Thyroid gland (tissue), 4 donors: Measurements from ENCODE around the gene NUBP1. TPM values are rescaled to one million over a fixed set of nuclear protein-coding genes. Genes with fewer than 3 reads are reported as not detected.
A peak's percentile ranks its signal among the peaks of the same experiment; 100 is the strongest.

Source experiments
- DNase-seq, 2 donors: peaks; one replicate each; pipeline ENCODE4 v3.0.0-alpha.2; 2019
- H3K27ac ChIP-seq, 3 donors: fragments of 200-600 bp; sonication (generic); 1 replicate in 2 of 3; 2 replicates in 1 of 3; pipeline ENCODE4 v1.5.1; 2016 to 2019; ENCODE audit warnings: mild to moderate bottlenecking in 1 of 3, moderate library complexity in 1 of 3
- H3K27me3 ChIP-seq: fragments of 200-600 bp; sonication (generic); one replicate; pipeline ENCODE4 v1.5.1; 2019
- H3K36me3 ChIP-seq, 2 donors: fragments of 200-600 bp; sonication (generic); one replicate each; pipeline ENCODE4 v1.5.1; 2016 to 2019
- H3K4me1 ChIP-seq, 2 donors: fragments of 200-600 bp; sonication (generic); one replicate each; pipeline ENCODE4 v1.5.1; 2017 to 2019
- H3K4me3 ChIP-seq, 3 donors: fragments of 200-600 bp; sonication (generic); replicated peaks in 1 of 3; 1 replicate in 2 of 3; 2 replicates in 1 of 3; pipeline ENCODE4 v1.5.1; 2016; ENCODE audit warnings: mild to moderate bottlenecking in 1 of 3
- H3K9me3 ChIP-seq: fragments of 200-600 bp; sonication (generic); one replicate; pipeline ENCODE4 v1.5.1; 2017
- CTCF ChIP-seq, 6 experiments: fragments of 200-600 bp in 3 of 6; fragments of 450-650 bp in 3 of 6; sonication (generic) in 3 of 6; IDR thresholded peaks; one replicate each; pipeline ENCODE4 v1.5.1; 2016 to 2019; ENCODE audit warnings: antibody characterized with exemption in 6 of 6, mild to moderate bottlenecking in 2 of 6, inconsistent platforms in 1 of 6, moderate library complexity in 1 of 6
- POLR2A ChIP-seq, 2 donors: fragments of 450-650 bp; IDR thresholded peaks; one replicate each; pipeline ENCODE4 v1.6.1; 2017; ENCODE audit warnings: antibody characterized with exemption in 2 of 2, mild to moderate bottlenecking in 2 of 2, moderate library complexity in 1 of 2
- WGBS, 2 donors: methylation state at CpG; one replicate each; pipeline ENCODE4 v1.1.5; 2017; 5-methylcytosine and 5-hydroxymethylcytosine counted together
- intact Hi-C: fragments of 100-400 bp; cut with DNase I; formaldehyde crosslinking; loops from one replicate; pipeline ENCODE4 v1.15.1; 2023
- total RNA-seq, 4 donors: library from RNA; depleted of rRNA; stranded (reverse); fragments of >200 nt; gene quantifications; one replicate each; pipeline ENCODE4 v1.2.3, GENCODE V29; 2016

Gene NUBP1
- 10 to 100 TPM; 28.0 to 42.4 (median 33.6) TPM for total RNA-seq

- no peaks in the 10 kb centered on the region for H3K27me3 ChIP-seq
- no peaks in the 10 kb centered on the region for H3K9me3 ChIP-seq
- intact Hi-C loops: loop anchor here (10.0 kb wide), 1 partner anchor 81 kb away; no protein-coding TSS in a partner anchor
- peaks cover 11 to 16% of the 10 kb centered on the region in 2 donors for H3K36me3 ChIP-seq
- peak; percentile 99 for DNase-seq
- H3K27ac ChIP-seq: peak within 1 kb of the TSS; percentile 95 to 97 (median 97)
- H3K4me1 ChIP-seq: peaks cover 7 to 8% of the 10 kb centered on the region in 2 donors
- TF ChIP-seq CTCF (IDR thresholded peaks at IDR 0.05): no peak
- TF ChIP-seq POLR2A (IDR thresholded peaks at IDR 0.05): peak; percentile 16 to 82
- WGBS, 2 donors: 0% methylated on average over 39 to 52 of the region's 57 CpGs
- H3K4me3 ChIP-seq: peak within 1 kb of the TSS in 2 of 3 donors; percentile 41 to 43
These were observed at the start of gene NUBP1 for GRCh38 chr16:10743610-10744369. Gene NUBP1, plus strand, starts transcription at chr16:10743842. Its CDS starts 22 bp downstream, at chr16:10743864.

- no peaks in the 10 kb centered on the region for H3K36me3 ChIP-seq
- H3K4me1 ChIP-seq: peaks cover 2 to 3% of the 10 kb centered on the region in 2 donors
- H3K4me3 ChIP-seq: no peak overlapping the region
- no peaks in the 10 kb centered on the region for H3K27me3 ChIP-seq
- intact Hi-C loops: no loop called here
- no peak for DNase-seq
- no peaks in the 10 kb centered on the region for H3K9me3 ChIP-seq
- TF ChIP-seq CTCF (IDR thresholded peaks at IDR 0.05) (no peak), POLR2A (IDR thresholded peaks at IDR 0.05) (no peak)
- H3K27ac ChIP-seq: no peak overlapping the region
- WGBS, 2 donors: 89 to 93% methylated on average over 8 of the region's 8 CpGs
These were observed 49.8 kb upstream of the NUBP1 start for GRCh38 chr16:10693889-10694288.

- intact Hi-C loops: no loop called here
- H3K27me3 ChIP-seq: no peaks in the 10 kb centered on the region
- TF ChIP-seq POLR2A (IDR thresholded peaks at IDR 0.05) (no peak), CTCF (IDR thresholded peaks at IDR 0.05) (no peak)
- no peak overlapping the region for H3K4me3 ChIP-seq
- no peaks in the 10 kb centered on the region for H3K9me3 ChIP-seq
- H3K36me3 ChIP-seq: no peaks in the 10 kb centered on the region
- WGBS, 2 donors: 90 to 98% methylated on average over 13 to 18 of the region's 21 CpGs
- no peaks in the 10 kb centered on the region for H3K4me1 ChIP-seq
- no peak for DNase-seq
- H3K27ac ChIP-seq: no peak overlapping the region
These were observed 49.3 kb upstream of the NUBP1 start for GRCh38 chr16:10694306-10694705.

GRCh38 chr16:10694830-10695229, 48.8 kb upstream of the NUBP1 start, which contains the start of gene TEKT5:
Gene TEKT5, minus strand, starts transcription at chr16:10694930. Its CDS starts 57 bp downstream, at chr16:10694873.
- no peaks in the 10 kb centered on the region for H3K36me3 ChIP-seq
- no peaks in the 10 kb centered on the region for H3K9me3 ChIP-seq
- no peak within 1 kb of the TSS for H3K4me3 ChIP-seq
- H3K4me1 ChIP-seq: no peaks in the 10 kb centered on the region
- no peak for DNase-seq
- intact Hi-C loops: no loop called here
- H3K27ac ChIP-seq: no peak within 1 kb of the TSS
- no peak for TF ChIP-seq CTCF (IDR thresholded peaks at IDR 0.05)
- TF ChIP-seq POLR2A (IDR thresholded peaks at IDR 0.05): no peak
- 94 to 95% methylated on average over 3 to 5 of the region's 5 CpGs for WGBS, 2 donors
- no peaks in the 10 kb centered on the region for H3K27me3 ChIP-seq

- no peak for TF ChIP-seq POLR2A (IDR thresholded peaks at IDR 0.05)
- no peak for TF ChIP-seq CTCF (IDR thresholded peaks at IDR 0.05)
- no peaks in the 10 kb centered on the region for H3K9me3 ChIP-seq
- H3K27ac ChIP-seq: no peak overlapping the region
- H3K4me1 ChIP-seq: no peaks in the 10 kb centered on the region
- DNase-seq: no peak
- 86 to 89% methylated on average over 1 of the region's 1 CpG for WGBS, 2 donors
- no peak overlapping the region for H3K4me3 ChIP-seq
- intact Hi-C loops: no loop called here
- H3K36me3 ChIP-seq: no peaks in the 10 kb centered on the region
- H3K27me3 ChIP-seq: no peaks in the 10 kb centered on the region
These were observed 43.9 kb upstream of the NUBP1 start for GRCh38 chr16:10699756-10700155.
